Activated CD4-positive, alpha-beta T cell treated with anti-CD3 and anti-CD28 coated beads, Interleukin-2, amount 50 U/mL, for 1 hour (primary cell): ENCODE measurements around the gene AARSD1.
"Not testable (repeated sequence)": the region's sequence is repeated elsewhere in the genome, so short reads cannot be mapped to it uniquely, and the experiment has no call there.

Source experiments
- DNase-seq: peaks from one replicate; pipeline ENCODE4 v3.0.0-alpha.2; 2020

Gene AARSD1

GRCh38 chr17:42920106-42920900 is 44.0 kb downstream of the AARSD1 start:
- DNase-seq = no peak

GRCh38 chr17:42919522-42920077 is 44.7 kb downstream of the AARSD1 start:
- DNase-seq = not testable (repeated sequence)

GRCh38 chr17:42918902-42919521 is 45.2 kb downstream of the AARSD1 start:
- DNase-seq = no peak

GRCh38 chr17:42917236-42917603 is 47.0 kb downstream of the AARSD1 start:
- no peak for DNase-seq

GRCh38 chr17:42916388-42917235 is 47.6 kb downstream of the AARSD1 start:
- DNase-seq = not testable (repeated sequence)

GRCh38 chr17:42915288-42915687 is 49.0 kb downstream of the AARSD1 start:
- DNase-seq = not testable (repeated sequence)

- no peak for DNase-seq
These were observed 50.2 kb downstream of the AARSD1 start for GRCh38 chr17:42913981-42914617.

- DNase-seq = no peak
These were observed 50.7 kb downstream of the AARSD1 start for GRCh38 chr17:42913522-42913921.

GRCh38 chr17:42908872-42909700 is 55.2 kb downstream of the AARSD1 start:
- DNase-seq = no peak

- no peak for DNase-seq
These were observed 57.3 kb downstream of the AARSD1 start for GRCh38 chr17:42906772-42907446.

- no peak for DNase-seq
These were observed 60.2 kb downstream of the AARSD1 start for GRCh38 chr17:42904110-42904469.

GRCh38 chr17:42901535-42902229 is 62.6 kb downstream of the AARSD1 start:
- DNase-seq = no peak
